K562 (cell line): Measurements from ENCODE around the gene PTPRC. TPM values are rescaled to one million over a fixed set of nuclear protein-coding genes. Genes with fewer than 3 reads are reported as not detected.

ENCODE experiments used
- ATAC-seq: fragments of 200-7000 bp; cut with Tn5 transposase; 3 replicates; pipeline ENCODE4 v1.9.1; 2020; ENCODE audit warnings: moderate library complexity
- BruUV-seq: library from RNA; stranded (reverse); fragments of 400-500 nt; replicated peaks from 2 replicates; lab custom pipeline; 2021; lab: Mats Ljungman, UMichigan
- CTCF ChIA-PET: fragments of 300-600 bp; formaldehyde crosslinking; extraction: SDS; loops from one replicate; lab custom pipeline; 2021; ENCODE audit warnings: low intra/inter-chr PET ratio; lab: Yijun Ruan, JAX
- POLR2A ChIA-PET: fragments of 300-600, 350-650 bp; sonication (Branson Sonifier 250); formaldehyde crosslinking; extraction: SDS; loops from one replicate; lab custom pipeline; 2021; ENCODE audit warnings: antibody characterized with exemption, inconsistent platforms; lab: Yijun Ruan, JAX
- DNase-seq, 4 experiments: peaks; one replicate each; pipeline versions ENCODE4 v3.0.0 to v3.0.0-alpha.2; 2011 to 2018; ENCODE audit warnings: low spot score in 3 of 4, mixed read lengths in 3 of 4; ENCODE audit errors: extremely low read depth in 1 of 4
- FAIRE-seq: peaks from 2 replicates; lab custom pipeline; 2011; peaks lifted over from hg19 to GRCh38; lab: Jason Lieb, UNC
- H2AFZ ChIP-seq: 2 replicates; pipeline ENCODE4 v1.6.0; 2011; ENCODE audit warnings: low read depth, low read length, control low read depth, inconsistent platforms
- H3K27ac ChIP-seq: fragments of 200-600 bp; 3 replicates; pipeline ENCODE4 v1.8.0; 2011; ENCODE audit warnings: low read depth, mild to moderate bottlenecking, control low read depth, inconsistent platforms, low read length, moderate library complexity, mixed read lengths; ENCODE audit errors: extremely low read depth
- H3K27me3 ChIP-seq, 2 experiments: fragments of 300-600 bp in 1 of 2; 2 replicates in 1 of 2; 3 replicates in 1 of 2; pipeline versions ENCODE4 v1.6.0 to v1.8.0; 2011; ENCODE audit warnings: inconsistent platforms in 2 of 2, low read length in 2 of 2, mild to moderate bottlenecking in 1 of 2, mixed read lengths in 1 of 2, moderate library complexity in 1 of 2; ENCODE audit not compliant: control insufficient read depth in 2 of 2, insufficient read depth in 2 of 2
- H3K36me3 ChIP-seq: fragments of 300-600 bp; 3 replicates; pipeline ENCODE4 v1.8.0; 2011; ENCODE audit warnings: mild to moderate bottlenecking, low read length, inconsistent platforms; ENCODE audit not compliant: control insufficient read depth, insufficient read depth
- H3K4me1 ChIP-seq, 2 experiments: fragments of 200-600 bp in 1 of 2; replicated peaks in 1 of 2; 2 replicates in 1 of 2; 3 replicates in 1 of 2; pipeline versions ENCODE4 v1.5.1 to v1.8.0; 2011; ENCODE audit warnings: inconsistent platforms in 2 of 2, low read length in 2 of 2, mild to moderate bottlenecking in 1 of 2, mixed read lengths in 1 of 2, moderate library complexity in 1 of 2; ENCODE audit not compliant: control insufficient read depth in 2 of 2, insufficient read depth in 2 of 2
- H3K4me2 ChIP-seq: 2 replicates; pipeline ENCODE4 v1.6.1; 2011; ENCODE audit warnings: low read length, control low read depth, inconsistent platforms, mixed read lengths; ENCODE audit not compliant: insufficient read depth
- H3K4me3 ChIP-seq: fragments of 200-600 bp; sonication (generic), shearing (Covaris generic); 2 replicates; pipeline ENCODE4 v1.5.1; 2016; ENCODE audit warnings: control low read depth, inconsistent platforms
- H3K79me2 ChIP-seq: fragments of 200-600 bp; 3 replicates; pipeline ENCODE4 v1.8.0; 2011; ENCODE audit warnings: low read length, inconsistent platforms; ENCODE audit not compliant: control insufficient read depth, insufficient read depth
- H3K9ac ChIP-seq, 2 experiments: 2 replicates each; pipeline versions ENCODE4 v1.6.0 to v1.6.1; 2011; ENCODE audit warnings: low read depth in 2 of 2, low read length in 2 of 2, control low read depth in 1 of 2, inconsistent platforms in 1 of 2, mild to moderate bottlenecking in 1 of 2, mixed read lengths in 1 of 2; ENCODE audit not compliant: insufficient read depth in 1 of 2
- H3K9me1 ChIP-seq: one replicate; pipeline ENCODE4 v1.6.0; 2011; ENCODE audit warnings: inconsistent platforms, mild to moderate bottlenecking, low read length, moderate library complexity; ENCODE audit not compliant: control insufficient read depth, insufficient read depth
- H3K9me3 ChIP-seq: replicated peaks from 2 replicates; pipeline ENCODE4 v1.5.1; 2011; ENCODE audit warnings: low read depth, low read length, inconsistent platforms; ENCODE audit not compliant: control insufficient read depth, insufficient read depth
- H4K20me1 ChIP-seq: replicated peaks from 2 replicates; pipeline ENCODE4 v1.6.1; 2011; ENCODE audit warnings: low read length, inconsistent platforms, mixed read lengths; ENCODE audit not compliant: control insufficient read depth, insufficient read depth
- ADNP ChIP-seq: fragments of 200-800 bp; sonication (Bioruptor generic); IDR thresholded peaks from 2 replicates; pipeline ENCODE4 v1.6.1; 2016; ENCODE audit warnings: missing genetic modification characterization, missing compliant biosample characterization
- CEBPG ChIP-seq, 3 experiments: fragments of 200-800 bp in 1 of 3; sonication (Bioruptor generic) in 1 of 3; sonication (generic) in 1 of 3; formaldehyde crosslinking in 1 of 3; IDR thresholded peaks in 2 of 3; conservative IDR thresholded peaks in 1 of 3; 2 replicates each; pipeline versions ENCODE4 v1.6.1 to v1.8.0; 2016 to 2022; ENCODE audit warnings: missing compliant biosample characterization in 2 of 3, missing genetic modification characterization in 2 of 3, mild to moderate bottlenecking in 1 of 3, missing genetic modification reagents in 1 of 3
- NCOA6 ChIP-seq: fragments of 450-650 bp; IDR thresholded peaks from 2 replicates; pipeline ENCODE4 v1.6.1; 2017; ENCODE audit warnings: mild to moderate bottlenecking
- NR2F6 ChIP-seq: fragments of 450-650 bp; formaldehyde crosslinking; IDR thresholded peaks from 2 replicates; pipeline ENCODE4 v1.4.0; 2020; ENCODE audit warnings: mild to moderate bottlenecking
- RB1 ChIP-seq: fragments of 450-650 bp; IDR thresholded peaks from 2 replicates; pipeline ENCODE4 v1.6.1; 2017; ENCODE audit warnings: low read depth, mild to moderate bottlenecking
- SPI1 ChIP-seq: IDR thresholded peaks from 2 replicates; pipeline ENCODE4 v1.6.1; 2011; ENCODE audit warnings: low read depth, low read length, control low read depth, borderline replicate concordance
- TRIM24 ChIP-seq, 2 experiments: fragments of 450-650 bp; IDR thresholded peaks; 2 replicates each; pipeline ENCODE4 v1.6.1; 2016
- ZNF133 ChIP-seq: fragments of 250-450 bp; sonication (Bioruptor Pico); IDR thresholded peaks from 2 replicates; pipeline ENCODE4 v1.4.0; 2020; ENCODE audit warnings: mild to moderate bottlenecking
- ZNF584 ChIP-seq: fragments of 200-800 bp; sonication (Bioruptor generic); IDR thresholded peaks from 2 replicates; pipeline ENCODE4 v1.6.1; 2016; ENCODE audit warnings: low read depth, mild to moderate bottlenecking, missing genetic modification characterization, missing compliant biosample characterization
- WGBS: fragments of 100-300 bp; shearing (Covaris generic); methylation state at CpG from one replicate; pipeline ENCODE4 v1.1.6; 2016; ENCODE audit warnings: low coverage, mixed read lengths; ENCODE audit not compliant: insufficient coverage; ENCODE audit errors: missing lambda C conversion rate; 5-methylcytosine and 5-hydroxymethylcytosine counted together
- in situ Hi-C: fragments of 300-500 bp; cut with MboI; formaldehyde crosslinking; loops from 4 replicates; pipeline ENCODE4 v1.15.0; 2018; ENCODE audit warnings: inconsistent platforms, mixed read lengths
- intact Hi-C: fragments of 100-400 bp; cut with micrococcal nuclease; formaldehyde crosslinking; loops from 2 replicates; pipeline ENCODE4 v1.14.2; 2022
- polyA plus RNA-seq, 8 experiments: library from polyadenylated mRNA; depleted of rRNA in 4 of 8; stranded (reverse) in 5 of 8; unstranded in 3 of 8; fragments of >200 nt; fragmentation: Nextera tagmentation in 2 of 8; fragmentation: Illumina TruSeq in 1 of 8; extraction: Ambion mirVana in 2 of 8; extraction: Trizol in 1 of 8; gene quantifications; 2 replicates each; pipeline versions ENCODE4 v1.2.1 to v1.2.3, GENCODE V29; 2011 to 2014; ENCODE audit warnings: inconsistent platforms in 1 of 8, missing spikeins in 1 of 8
- total RNA-seq, 7 experiments: library from RNA; depleted of rRNA in 6 of 7; stranded (reverse); fragments of >200 nt in 6 of 7; fragmentation: Illumina TruSeq in 2 of 7; extraction: Trizol in 2 of 7; gene quantifications; 2 replicates each; pipeline versions ENCODE4 v1.2.1 to v1.2.3, GENCODE V29; 2011 to 2021; ENCODE audit warnings: low replicate concordance in 1 of 7
- TF ChIP-seq, protein P1 (sequence below), 2 experiments: fragments of 450-650 bp in 1 of 2; sonication (generic) in 1 of 2; formaldehyde crosslinking in 1 of 2; IDR thresholded peaks in 1 of 2; conservative IDR thresholded peaks in 1 of 2; 2 replicates each; pipeline versions ENCODE4 v1.6.1 to v1.8.1; 2016 to 2023; ENCODE audit warnings: mild to moderate bottlenecking in 2 of 2, moderate library complexity in 2 of 2, inconsistent platforms in 1 of 2, missing genetic modification reagents in 1 of 2
- TF ChIP-seq, protein P2 (sequence below): sonication (generic); formaldehyde crosslinking; IDR thresholded peaks from 2 replicates; pipeline ENCODE4 v1.8.0; 2022; ENCODE audit warnings: mild to moderate bottlenecking, missing genetic modification reagents, borderline replicate concordance
- TF ChIP-seq, protein P3 (sequence below): fragments of 200-800 bp; sonication (Bioruptor generic); IDR thresholded peaks from 2 replicates; pipeline ENCODE4 v1.6.1; 2017; ENCODE audit warnings: missing genetic modification characterization, missing compliant biosample characterization
- TF ChIP-seq, protein P4 (sequence below): sonication (generic); formaldehyde crosslinking; IDR thresholded peaks from 2 replicates; pipeline ENCODE4 v1.8.1; 2023; ENCODE audit warnings: mild to moderate bottlenecking, missing genetic modification reagents
- TF ChIP-seq, protein P5 (sequence below), 2 experiments: fragments of 250-450 bp in 1 of 2; fragments of 450-650 bp in 1 of 2; sonication (Bioruptor Pico) in 1 of 2; IDR thresholded peaks; 2 replicates each; pipeline versions ENCODE4 v1.6.1 to v1.8.0; 2016 to 2021; ENCODE audit warnings: mild to moderate bottlenecking in 2 of 2, moderate library complexity in 2 of 2, missing compliant biosample characterization in 1 of 2, missing genetic modification characterization in 1 of 2

Gene PTPRC
- total and polyA plus RNA-seq, 9 of the 15 experiments (the other 6 are each of a cell fraction or from before 2014, with no cell fraction given) = 7.1 to 107 (median 62.9) TPM

DNA sequence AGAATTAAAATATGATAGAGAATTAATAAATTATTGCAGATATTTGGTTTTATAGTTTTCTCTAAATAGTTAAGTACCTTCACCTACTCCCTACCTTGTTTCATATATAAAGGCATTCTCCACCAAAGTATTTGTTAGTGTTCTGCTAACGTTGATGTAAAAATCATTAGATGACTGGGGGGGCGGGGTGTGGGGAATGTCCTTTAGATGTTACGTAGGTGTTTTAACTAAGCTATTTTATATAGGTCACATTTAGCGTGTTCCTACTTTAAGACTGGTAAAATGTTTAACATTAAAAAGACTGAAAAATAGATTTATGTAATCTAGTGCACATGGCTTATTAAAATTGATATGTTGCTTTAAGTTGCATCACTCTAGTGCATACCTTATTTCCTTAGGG is 48.6 kb downstream of the PTPRC start:
- in situ Hi-C loops = no loop called here
- FAIRE-seq = no peak
- no peak for DNase-seq
- TF ChIP-seq NR2F6 (CRISPR knock-in tag) (no peak), SPI1 (no peak), TRIM24 (IDR thresholded peaks at IDR 0.05) (peak; percentile 35 to 37; a peak in 2 of 4 replicates), NCOA6 (no peak), ADNP (tag) (no peak), RB1 (no peak), ZNF133 (CRISPR knock-in tag) (no peak), CEBPG (CRISPR knock-in tag; IDR thresholded peaks at IDR 0.05) (no peak), CEBPG (tag; conservative IDR thresholded peaks at IDR 0.05 in 1 of 2, IDR thresholded peaks at IDR 0.05 in 1 of 2) (0 out of 4 replicates have a peak, but pooled peaks of 1 of the 2 experiments have one; percentile 24), ZNF584 (CRISPR knock-in tag) (no peak)
- TF ChIP-seq, protein P1, sequence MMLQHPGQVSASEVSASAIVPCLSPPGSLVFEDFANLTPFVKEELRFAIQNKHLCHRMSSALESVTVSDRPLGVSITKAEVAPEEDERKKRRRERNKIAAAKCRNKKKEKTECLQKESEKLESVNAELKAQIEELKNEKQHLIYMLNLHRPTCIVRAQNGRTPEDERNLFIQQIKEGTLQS (IDR thresholded peaks at IDR 0.05) = peak; percentile 15; the same call in 1 of the 2 replicates
- TF ChIP-seq, protein P1 (CRISPR knock-in tag; conservative IDR thresholded peaks at IDR 0.05) = no peak
- TF ChIP-seq, protein P2, sequence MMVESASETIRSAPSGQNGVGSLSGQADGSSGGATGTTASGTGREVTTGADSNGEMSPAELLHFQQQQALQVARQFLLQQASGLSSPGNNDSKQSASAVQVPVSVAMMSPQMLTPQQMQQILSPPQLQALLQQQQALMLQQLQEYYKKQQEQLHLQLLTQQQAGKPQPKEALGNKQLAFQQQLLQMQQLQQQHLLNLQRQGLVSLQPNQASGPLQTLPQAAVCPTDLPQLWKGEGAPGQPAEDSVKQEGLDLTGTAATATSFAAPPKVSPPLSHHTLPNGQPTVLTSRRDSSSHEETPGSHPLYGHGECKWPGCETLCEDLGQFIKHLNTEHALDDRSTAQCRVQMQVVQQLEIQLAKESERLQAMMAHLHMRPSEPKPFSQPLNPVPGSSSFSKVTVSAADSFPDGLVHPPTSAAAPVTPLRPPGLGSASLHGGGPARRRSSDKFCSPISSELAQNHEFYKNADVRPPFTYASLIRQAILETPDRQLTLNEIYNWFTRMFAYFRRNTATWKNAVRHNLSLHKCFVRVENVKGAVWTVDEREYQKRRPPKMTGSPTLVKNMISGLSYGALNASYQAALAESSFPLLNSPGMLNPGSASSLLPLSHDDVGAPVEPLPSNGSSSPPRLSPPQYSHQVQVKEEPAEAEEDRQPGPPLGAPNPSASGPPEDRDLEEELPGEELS (CRISPR knock-in tag) = no peak
- TF ChIP-seq, protein P3, sequence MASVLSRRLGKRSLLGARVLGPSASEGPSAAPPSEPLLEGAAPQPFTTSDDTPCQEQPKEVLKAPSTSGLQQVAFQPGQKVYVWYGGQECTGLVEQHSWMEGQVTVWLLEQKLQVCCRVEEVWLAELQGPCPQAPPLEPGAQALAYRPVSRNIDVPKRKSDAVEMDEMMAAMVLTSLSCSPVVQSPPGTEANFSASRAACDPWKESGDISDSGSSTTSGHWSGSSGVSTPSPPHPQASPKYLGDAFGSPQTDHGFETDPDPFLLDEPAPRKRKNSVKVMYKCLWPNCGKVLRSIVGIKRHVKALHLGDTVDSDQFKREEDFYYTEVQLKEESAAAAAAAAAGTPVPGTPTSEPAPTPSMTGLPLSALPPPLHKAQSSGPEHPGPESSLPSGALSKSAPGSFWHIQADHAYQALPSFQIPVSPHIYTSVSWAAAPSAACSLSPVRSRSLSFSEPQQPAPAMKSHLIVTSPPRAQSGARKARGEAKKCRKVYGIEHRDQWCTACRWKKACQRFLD = no peak
- TF ChIP-seq, protein P4, sequence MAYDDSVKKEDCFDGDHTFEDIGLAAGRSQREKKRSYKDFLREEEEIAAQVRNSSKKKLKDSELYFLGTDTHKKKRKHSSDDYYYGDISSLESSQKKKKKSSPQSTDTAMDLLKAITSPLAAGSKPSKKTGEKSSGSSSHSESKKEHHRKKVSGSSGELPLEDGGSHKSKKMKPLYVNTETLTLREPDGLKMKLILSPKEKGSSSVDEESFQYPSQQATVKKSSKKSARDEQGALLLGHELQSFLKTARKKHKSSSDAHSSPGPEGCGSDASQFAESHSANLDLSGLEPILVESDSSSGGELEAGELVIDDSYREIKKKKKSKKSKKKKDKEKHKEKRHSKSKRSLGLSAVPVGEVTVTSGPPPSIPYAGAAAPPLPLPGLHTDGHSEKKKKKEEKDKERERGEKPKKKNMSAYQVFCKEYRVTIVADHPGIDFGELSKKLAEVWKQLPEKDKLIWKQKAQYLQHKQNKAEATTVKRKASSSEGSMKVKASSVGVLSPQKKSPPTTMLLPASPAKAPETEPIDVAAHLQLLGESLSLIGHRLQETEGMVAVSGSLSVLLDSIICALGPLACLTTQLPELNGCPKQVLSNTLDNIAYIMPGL (CRISPR knock-in tag) = no peak
- TF ChIP-seq, protein P5, sequence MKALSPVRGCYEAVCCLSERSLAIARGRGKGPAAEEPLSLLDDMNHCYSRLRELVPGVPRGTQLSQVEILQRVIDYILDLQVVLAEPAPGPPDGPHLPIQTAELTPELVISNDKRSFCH (CRISPR knock-in tag; IDR thresholded peaks at IDR 0.05) = no peak
- TF ChIP-seq, protein P5 (tag; IDR thresholded peaks at IDR 0.05) = no peak

More for the DNA sequence above, 48.6 kb downstream of the PTPRC start:
- no peaks in the 10 kb centered on the region; a peak in 1 of 5 replicates for H3K4me1 ChIP-seq
- H3K27ac ChIP-seq = no peak overlapping the region
- no peak overlapping the region for H3K4me2 ChIP-seq
- H3K9me3 ChIP-seq = no peaks in the 10 kb centered on the region
- peaks cover 47% of the 10 kb centered on the region for H3K79me2 ChIP-seq
- intact Hi-C loops = loop anchor here (5.0 kb wide), 1 partner anchor 615 kb away; no protein-coding TSS in a partner anchor
- H2AFZ ChIP-seq = no peak overlapping the region
- ChIA-PET CTCF (no interaction called here), POLR2A (no interaction called here)
- no peaks in the 10 kb centered on the region for H3K36me3 ChIP-seq
- no peaks in the 10 kb centered on the region for H3K9me1 ChIP-seq
- ATAC-seq = no peak
- H3K4me3 ChIP-seq = no peak overlapping the region
- WGBS = 34% methylated on average over 4 of the region's 4 CpGs
- H3K27me3 ChIP-seq = no peaks in the 10 kb centered on the region
- no peaks in the 10 kb centered on the region for H4K20me1 ChIP-seq
- BruUV-seq = no TSS peak
- no peak overlapping the region for H3K9ac ChIP-seq
